Lower leg skin (tissue), 3 donors: ENCODE data around the gene CHN2.

ENCODE experiments used
- POLR2A ChIP-seq, 2 donors: fragments of 450-650 bp; IDR thresholded peaks; one replicate each; pipeline ENCODE4 v1.6.1; 2016 to 2017; ENCODE audit warnings: antibody characterized with exemption in 2 of 2, mild to moderate bottlenecking in 1 of 2, moderate library complexity in 1 of 2
- TF ChIP-seq, protein P1 (sequence below), 3 donors: fragments of 450-650 bp; IDR thresholded peaks; one replicate each; pipeline ENCODE4 v1.5.1; 2016; ENCODE audit warnings: antibody characterized with exemption in 3 of 3, mild to moderate bottlenecking in 3 of 3, moderate library complexity in 2 of 3

DNA sequence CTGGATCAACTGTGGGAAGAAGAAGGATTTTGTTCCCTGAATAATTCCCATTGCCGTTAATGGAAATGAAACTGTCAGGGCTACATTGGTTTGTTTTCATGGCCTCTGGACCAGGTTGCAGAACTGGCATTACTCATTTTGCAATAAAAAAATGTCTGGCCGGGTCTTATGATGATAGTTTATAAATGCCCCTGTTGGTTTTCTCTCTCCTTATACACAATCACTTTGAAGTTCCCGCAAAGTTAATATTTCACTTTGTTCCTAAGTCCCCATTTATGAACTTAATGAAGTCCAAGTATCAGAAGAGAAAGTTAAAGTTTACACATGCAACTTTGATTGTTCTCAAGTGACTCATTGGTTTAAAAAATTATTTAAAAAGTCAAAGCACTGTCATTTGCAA, 218.3 kb downstream of the CHN2 start:
- TF ChIP-seq, protein P1, sequence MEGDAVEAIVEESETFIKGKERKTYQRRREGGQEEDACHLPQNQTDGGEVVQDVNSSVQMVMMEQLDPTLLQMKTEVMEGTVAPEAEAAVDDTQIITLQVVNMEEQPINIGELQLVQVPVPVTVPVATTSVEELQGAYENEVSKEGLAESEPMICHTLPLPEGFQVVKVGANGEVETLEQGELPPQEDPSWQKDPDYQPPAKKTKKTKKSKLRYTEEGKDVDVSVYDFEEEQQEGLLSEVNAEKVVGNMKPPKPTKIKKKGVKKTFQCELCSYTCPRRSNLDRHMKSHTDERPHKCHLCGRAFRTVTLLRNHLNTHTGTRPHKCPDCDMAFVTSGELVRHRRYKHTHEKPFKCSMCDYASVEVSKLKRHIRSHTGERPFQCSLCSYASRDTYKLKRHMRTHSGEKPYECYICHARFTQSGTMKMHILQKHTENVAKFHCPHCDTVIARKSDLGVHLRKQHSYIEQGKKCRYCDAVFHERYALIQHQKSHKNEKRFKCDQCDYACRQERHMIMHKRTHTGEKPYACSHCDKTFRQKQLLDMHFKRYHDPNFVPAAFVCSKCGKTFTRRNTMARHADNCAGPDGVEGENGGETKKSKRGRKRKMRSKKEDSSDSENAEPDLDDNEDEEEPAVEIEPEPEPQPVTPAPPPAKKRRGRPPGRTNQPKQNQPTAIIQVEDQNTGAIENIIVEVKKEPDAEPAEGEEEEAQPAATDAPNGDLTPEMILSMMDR (IDR thresholded peaks at IDR 0.05) = no peak
- no peak for TF ChIP-seq POLR2A (IDR thresholded peaks at IDR 0.05)
